Measurements from ENCODE around the gene GDF2.

DNA sequence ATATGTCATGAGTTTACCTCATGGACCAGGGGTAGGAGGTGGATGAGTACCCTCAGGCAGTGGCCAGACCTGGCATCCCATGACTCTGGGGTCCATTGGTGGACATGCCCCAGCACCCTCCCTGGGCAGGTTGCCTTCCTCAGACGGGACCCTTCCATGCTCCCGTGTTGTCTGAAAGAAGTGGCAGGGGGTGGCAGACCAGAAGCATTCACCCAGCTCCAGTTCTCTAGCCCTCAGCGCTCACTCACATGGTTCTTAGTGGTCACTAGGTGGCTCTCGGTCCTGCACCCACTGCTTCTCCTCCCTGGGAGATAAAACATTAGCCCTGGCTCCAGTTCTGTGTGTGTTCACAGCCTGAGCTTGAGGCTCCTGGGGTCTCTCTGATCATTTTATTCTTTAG is 31.9 kb downstream of the GDF2 start:
- TF ChIP-seq, protein P1, sequence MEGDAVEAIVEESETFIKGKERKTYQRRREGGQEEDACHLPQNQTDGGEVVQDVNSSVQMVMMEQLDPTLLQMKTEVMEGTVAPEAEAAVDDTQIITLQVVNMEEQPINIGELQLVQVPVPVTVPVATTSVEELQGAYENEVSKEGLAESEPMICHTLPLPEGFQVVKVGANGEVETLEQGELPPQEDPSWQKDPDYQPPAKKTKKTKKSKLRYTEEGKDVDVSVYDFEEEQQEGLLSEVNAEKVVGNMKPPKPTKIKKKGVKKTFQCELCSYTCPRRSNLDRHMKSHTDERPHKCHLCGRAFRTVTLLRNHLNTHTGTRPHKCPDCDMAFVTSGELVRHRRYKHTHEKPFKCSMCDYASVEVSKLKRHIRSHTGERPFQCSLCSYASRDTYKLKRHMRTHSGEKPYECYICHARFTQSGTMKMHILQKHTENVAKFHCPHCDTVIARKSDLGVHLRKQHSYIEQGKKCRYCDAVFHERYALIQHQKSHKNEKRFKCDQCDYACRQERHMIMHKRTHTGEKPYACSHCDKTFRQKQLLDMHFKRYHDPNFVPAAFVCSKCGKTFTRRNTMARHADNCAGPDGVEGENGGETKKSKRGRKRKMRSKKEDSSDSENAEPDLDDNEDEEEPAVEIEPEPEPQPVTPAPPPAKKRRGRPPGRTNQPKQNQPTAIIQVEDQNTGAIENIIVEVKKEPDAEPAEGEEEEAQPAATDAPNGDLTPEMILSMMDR (conservative IDR thresholded peaks at IDR 0.05 in 1 of 2, IDR thresholded peaks at IDR 0.05 in 1 of 2; ENCODE audit: extremely low read depth in 1 of 2, insufficient read depth in 1 of 2, low read depth in 1 of 2, low read length in 2 of 2): peak in 1 of 2 donors; percentile 14
- TF ChIP-seq EZH2 (IDR thresholded peaks at IDR 0.05; ENCODE audit: borderline replicate concordance, low read length): no peak

All from mammary epithelial cell (primary cell).